Measurements from ENCODE around the gene MRPS10.
A peak's percentile ranks its signal among the peaks of the same experiment; 100 is the strongest.
"Not testable (repeated sequence)": the region's sequence is repeated elsewhere in the genome, so short reads cannot be mapped to it uniquely, and the experiment has no call there.

Gene MRPS10

GRCh38 chr6:42221546-42221945 lies 3.9 kb upstream of the MRPS10 start:
- DNase-seq (ENCODE audit: low spot score), result no peak
- TF ChIP-seq, protein P1, sequence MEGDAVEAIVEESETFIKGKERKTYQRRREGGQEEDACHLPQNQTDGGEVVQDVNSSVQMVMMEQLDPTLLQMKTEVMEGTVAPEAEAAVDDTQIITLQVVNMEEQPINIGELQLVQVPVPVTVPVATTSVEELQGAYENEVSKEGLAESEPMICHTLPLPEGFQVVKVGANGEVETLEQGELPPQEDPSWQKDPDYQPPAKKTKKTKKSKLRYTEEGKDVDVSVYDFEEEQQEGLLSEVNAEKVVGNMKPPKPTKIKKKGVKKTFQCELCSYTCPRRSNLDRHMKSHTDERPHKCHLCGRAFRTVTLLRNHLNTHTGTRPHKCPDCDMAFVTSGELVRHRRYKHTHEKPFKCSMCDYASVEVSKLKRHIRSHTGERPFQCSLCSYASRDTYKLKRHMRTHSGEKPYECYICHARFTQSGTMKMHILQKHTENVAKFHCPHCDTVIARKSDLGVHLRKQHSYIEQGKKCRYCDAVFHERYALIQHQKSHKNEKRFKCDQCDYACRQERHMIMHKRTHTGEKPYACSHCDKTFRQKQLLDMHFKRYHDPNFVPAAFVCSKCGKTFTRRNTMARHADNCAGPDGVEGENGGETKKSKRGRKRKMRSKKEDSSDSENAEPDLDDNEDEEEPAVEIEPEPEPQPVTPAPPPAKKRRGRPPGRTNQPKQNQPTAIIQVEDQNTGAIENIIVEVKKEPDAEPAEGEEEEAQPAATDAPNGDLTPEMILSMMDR (IDR thresholded peaks at IDR 0.05; ENCODE audit: extremely low read depth, insufficient read depth, missing control alignments), result no peak
- in situ Hi-C loops (cut with MboI; ENCODE audit: low pct_unique_long_range_greater_than_20kb, low sequenced_read_pairs, unreplicated experiment), result no loop called here

DNA sequence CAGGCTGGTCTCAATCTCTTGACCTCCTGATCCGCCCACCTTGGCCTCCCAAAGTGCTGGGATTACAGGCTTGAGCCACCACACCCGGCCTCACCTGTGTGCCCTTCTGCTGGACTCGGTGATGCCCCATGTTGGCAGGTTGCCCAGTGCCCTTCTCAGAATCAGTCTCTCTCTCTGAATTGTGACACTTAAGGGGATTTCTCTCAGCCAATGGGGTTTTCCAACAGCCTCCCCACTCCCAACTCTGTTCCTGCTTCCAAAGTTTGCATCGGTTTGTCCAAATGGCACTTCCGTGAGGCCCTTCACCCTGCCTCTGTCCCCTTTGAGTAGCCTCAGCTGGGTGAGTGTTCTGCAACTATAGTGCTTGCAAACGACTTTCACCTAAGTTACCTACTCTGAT lies 3.1 kb upstream of the MRPS10 start:
- in situ Hi-C loops (cut with MboI; ENCODE audit: low pct_unique_long_range_greater_than_20kb, low sequenced_read_pairs, unreplicated experiment), result no loop called here
- DNase-seq (ENCODE audit: low spot score), result no peak
- TF ChIP-seq, protein P1 (IDR thresholded peaks at IDR 0.05; ENCODE audit: extremely low read depth, insufficient read depth, missing control alignments), result no peak

GRCh38 chr6:42217157-42217518 lies 523 bp downstream of the MRPS10 start:
- no peak for DNase-seq (ENCODE audit: low spot score)
- in situ Hi-C loops (cut with MboI; ENCODE audit: low pct_unique_long_range_greater_than_20kb, low sequenced_read_pairs, unreplicated experiment), result no loop called here
- TF ChIP-seq, protein P1 (IDR thresholded peaks at IDR 0.05; ENCODE audit: extremely low read depth, insufficient read depth, missing control alignments), result no peak

DNA sequence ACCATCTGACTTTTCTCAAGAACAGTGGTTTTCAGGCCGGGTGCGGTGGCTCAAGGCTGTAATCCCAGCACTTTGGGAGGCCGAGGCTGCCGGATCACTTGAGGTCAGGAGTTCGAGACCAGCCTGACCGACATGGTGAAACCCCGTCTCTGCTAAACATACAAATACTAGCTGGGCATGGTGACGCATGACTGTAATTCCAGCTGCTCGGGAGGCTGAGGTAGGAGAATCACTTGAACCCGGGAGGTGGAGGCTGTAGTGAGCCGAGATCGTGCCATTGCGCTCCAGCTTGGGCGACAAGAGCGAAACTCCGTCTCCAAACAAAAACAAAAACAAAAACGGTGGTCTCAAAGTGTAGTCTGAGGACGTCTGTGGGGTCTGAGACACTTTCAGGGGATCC lies 1.2 kb downstream of the MRPS10 start:
- DNase-seq (ENCODE audit: low spot score); in situ Hi-C loops (cut with MboI; ENCODE audit: low pct_unique_long_range_greater_than_20kb, low sequenced_read_pairs, unreplicated experiment): not testable (repeated sequence)

- DNase-seq (ENCODE audit: low spot score), result no peak
- in situ Hi-C loops (cut with MboI; ENCODE audit: low pct_unique_long_range_greater_than_20kb, low sequenced_read_pairs, unreplicated experiment), result no loop called here
- TF ChIP-seq, protein P1 (IDR thresholded peaks at IDR 0.05; ENCODE audit: extremely low read depth, insufficient read depth, missing control alignments), result no peak
These were observed 5.2 kb downstream of the MRPS10 start for GRCh38 chr6:42212442-42212841.

GRCh38 chr6:42211726-42212125 lies 5.9 kb downstream of the MRPS10 start:
- peak; percentile 37 for DNase-seq (ENCODE audit: low spot score)
- TF ChIP-seq, protein P1 (IDR thresholded peaks at IDR 0.05; ENCODE audit: extremely low read depth, insufficient read depth, missing control alignments), result no peak
- in situ Hi-C loops (cut with MboI; ENCODE audit: low pct_unique_long_range_greater_than_20kb, low sequenced_read_pairs, unreplicated experiment), result no loop called here

GRCh38 chr6:42210551-42210950 lies 7.1 kb downstream of the MRPS10 start:
- in situ Hi-C loops (cut with MboI; ENCODE audit: low pct_unique_long_range_greater_than_20kb, low sequenced_read_pairs, unreplicated experiment), result no loop called here
- TF ChIP-seq, protein P1 (IDR thresholded peaks at IDR 0.05; ENCODE audit: extremely low read depth, insufficient read depth, missing control alignments), result no peak
- DNase-seq (ENCODE audit: low spot score), result no peak

- in situ Hi-C loops (cut with MboI; ENCODE audit: low pct_unique_long_range_greater_than_20kb, low sequenced_read_pairs, unreplicated experiment); DNase-seq (ENCODE audit: low spot score): not testable (repeated sequence)
These were observed 10.1 kb downstream of the MRPS10 start for GRCh38 chr6:42207559-42207958.

Measured in GM13977 (cell line).